ENCODE measurements around the gene MB21D2. TPM values are rescaled to one million over a fixed set of nuclear protein-coding genes. Genes with fewer than 3 reads are reported as not detected.

Gene MB21D2
- total and polyA plus RNA-seq, 2 of the 8 experiments (the other 6 are each of a cell fraction or from before 2014, with no cell fraction given) = 10.0 to 21.0 TPM

DNA sequence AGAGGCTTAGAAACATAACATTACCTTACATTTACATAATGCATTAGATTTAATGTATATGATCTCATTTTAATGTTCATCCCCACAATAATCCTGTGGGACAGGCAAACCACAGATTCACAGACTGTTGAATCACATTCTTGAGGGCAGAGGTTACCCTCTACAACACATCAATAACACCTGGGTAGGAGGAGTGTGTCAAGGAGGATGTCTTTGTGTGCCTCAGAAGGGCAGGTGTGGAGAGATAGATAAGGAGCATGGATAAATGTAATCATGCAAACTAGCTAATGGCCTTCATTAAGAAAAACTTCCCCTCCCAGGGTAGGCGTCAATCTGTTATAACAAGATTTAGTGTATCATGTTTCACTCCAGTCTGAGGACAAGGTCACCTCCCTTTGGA lies 12.9 kb upstream of the MB21D2 start:
- Histone ChIP-seq H3K9me3 (ENCODE audit: insufficient read depth in 2 of 2, low read depth in 1 of 2, low read length in 1 of 2) (no peaks in the 10 kb centered on the region), H3K4me1 (replicated peaks in 1 of 4; ENCODE audit: control insufficient read depth in 3 of 4, insufficient read depth in 4 of 4, low read length in 3 of 4) (no peaks in the 10 kb centered on the region), H3K14ac (ENCODE audit: insufficient read length) (no peak overlapping the region), H3K23ac (ENCODE audit: insufficient read length) (no peak overlapping the region), H2BK12ac (ENCODE audit: low read depth, low read length) (no peak overlapping the region), H4K8ac (ENCODE audit: extremely low read depth, insufficient read depth, low read length) (no peak overlapping the region), H2BK5ac (ENCODE audit: low read depth, low read length) (no peak overlapping the region), H4K5ac (ENCODE audit: insufficient read length, low read depth, low read length) (no peak overlapping the region), H2AFZ (ENCODE audit: low read length) (no peak overlapping the region), H3K56ac (replicated peaks; ENCODE audit: insufficient read length, low read depth, low read length) (no peak overlapping the region), H3K36me3 (ENCODE audit: control insufficient read depth in 2 of 4, insufficient read depth in 4 of 4, low read length in 3 of 4) (no peaks in the 10 kb centered on the region), H3K79me1 (ENCODE audit: low read depth, low read length) (no peaks in the 10 kb centered on the region), H3K18ac (ENCODE audit: extremely low read depth, low read length) (no peak overlapping the region), H4K91ac (replicated peaks; ENCODE audit: insufficient read length, low read length) (no peak overlapping the region), H3K27me3 (replicated peaks in 1 of 4; ENCODE audit: control insufficient read depth in 3 of 4, extremely low read depth in 1 of 4, insufficient read depth in 3 of 4, low read length in 3 of 4) (no peaks in the 10 kb centered on the region), H3K23me2 (ENCODE audit: low read depth, low read length) (no peaks in the 10 kb centered on the region), H2AK5ac (ENCODE audit: low read depth, low read length) (no peak overlapping the region), H4K20me1 (replicated peaks in 1 of 2; ENCODE audit: control insufficient read depth in 1 of 2, insufficient read depth in 2 of 2, low read length in 2 of 2) (no peaks in the 10 kb centered on the region), H3K4me3 (ENCODE audit: extremely low read depth in 1 of 4, insufficient read depth in 2 of 4, low read depth in 3 of 4, low read length in 4 of 4) (no peak overlapping the region), H2BK120ac (replicated peaks; ENCODE audit: low read depth, low read length) (no peak overlapping the region), H2BK15ac (ENCODE audit: low read length) (no peak overlapping the region), H3K4me2 (ENCODE audit: insufficient read depth in 1 of 2, low read depth in 2 of 2, low read length in 2 of 2) (no peak overlapping the region), H3K27ac (ENCODE audit: low read depth, low read length) (no peak overlapping the region), H3K9ac (replicated peaks in 1 of 4; ENCODE audit: extremely low read depth in 1 of 4, low read depth in 3 of 4, low read length in 3 of 4) (no peak overlapping the region), H2BK20ac (ENCODE audit: low read length) (no peak overlapping the region), H3K79me2 (ENCODE audit: control insufficient read depth in 1 of 2, insufficient read depth in 2 of 2, low read length in 2 of 2) (no peaks in the 10 kb centered on the region), H3K4ac (replicated peaks; ENCODE audit: insufficient read length, low read depth, low read length) (no peak overlapping the region)
- 71% methylated on average over 1 of the region's 1 CpG; no CpG with 5 or more reads in 1 of the 2 experiments for WGBS, 2 experiments (ENCODE audit: extremely low coverage in 1 of 2, insufficient coverage in 1 of 2, insufficient read length in 1 of 2, insufficient replicate concordance in 2 of 2, low coverage in 1 of 2, low lambda C conversion rate in 2 of 2, missing lambda C conversion rate in 1 of 2)
- DNase-seq (ENCODE audit: low read depth in 1 of 2, low spot score in 2 of 2) = no peak
- CTCF ChIA-PET (ENCODE audit: partially characterized antibody) = interaction anchor here (1.4 kb wide), 1 partner anchor 113 kb away, joined by 5 read pairs; no protein-coding TSS in a partner anchor
- POLR2A ChIA-PET (ENCODE audit: partially characterized antibody) = no interaction called here
- no peak for FAIRE-seq
- TF ChIP-seq, protein P1, sequence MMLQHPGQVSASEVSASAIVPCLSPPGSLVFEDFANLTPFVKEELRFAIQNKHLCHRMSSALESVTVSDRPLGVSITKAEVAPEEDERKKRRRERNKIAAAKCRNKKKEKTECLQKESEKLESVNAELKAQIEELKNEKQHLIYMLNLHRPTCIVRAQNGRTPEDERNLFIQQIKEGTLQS (IDR thresholded peaks at IDR 0.05; ENCODE audit: insufficient read depth, low read depth, low read length) = no peak
- no peak for TF ChIP-seq JUN (IDR thresholded peaks at IDR 0.05; ENCODE audit: low read depth, low read length)
- no peak for TF ChIP-seq KDM4A (IDR thresholded peaks at IDR 0.05; ENCODE audit: low read depth, low read length, severe bottlenecking)
- TF ChIP-seq CHD1 (IDR thresholded peaks at IDR 0.05; ENCODE audit: low read depth, low read length) = no peak
- TF ChIP-seq KDM1A (IDR thresholded peaks at IDR 0.05; ENCODE audit: borderline replicate concordance, low read length) = no peak
- TF ChIP-seq HDAC6 (IDR thresholded peaks at IDR 0.05; ENCODE audit: low read depth, low read length) = no peak
- no peak for TF ChIP-seq POU5F1 (IDR thresholded peaks at IDR 0.05; ENCODE audit: low read depth, low read length)
- no peak for TF ChIP-seq SIRT6 (IDR thresholded peaks at IDR 0.05; ENCODE audit: low read length)
- TF ChIP-seq CBX8 (IDR thresholded peaks at IDR 0.05; ENCODE audit: borderline replicate concordance, low read depth, low read length) = no peak
- no peak for TF ChIP-seq TAF1 (IDR thresholded peaks at IDR 0.05; ENCODE audit: low read depth, low read length)
- no peak for TF ChIP-seq ASH2L (IDR thresholded peaks at IDR 0.05; ENCODE audit: low read length)
- no peak for TF ChIP-seq SP1 (IDR thresholded peaks at IDR 0.05; ENCODE audit: low read depth, low read length)
- TF ChIP-seq, protein P2, sequence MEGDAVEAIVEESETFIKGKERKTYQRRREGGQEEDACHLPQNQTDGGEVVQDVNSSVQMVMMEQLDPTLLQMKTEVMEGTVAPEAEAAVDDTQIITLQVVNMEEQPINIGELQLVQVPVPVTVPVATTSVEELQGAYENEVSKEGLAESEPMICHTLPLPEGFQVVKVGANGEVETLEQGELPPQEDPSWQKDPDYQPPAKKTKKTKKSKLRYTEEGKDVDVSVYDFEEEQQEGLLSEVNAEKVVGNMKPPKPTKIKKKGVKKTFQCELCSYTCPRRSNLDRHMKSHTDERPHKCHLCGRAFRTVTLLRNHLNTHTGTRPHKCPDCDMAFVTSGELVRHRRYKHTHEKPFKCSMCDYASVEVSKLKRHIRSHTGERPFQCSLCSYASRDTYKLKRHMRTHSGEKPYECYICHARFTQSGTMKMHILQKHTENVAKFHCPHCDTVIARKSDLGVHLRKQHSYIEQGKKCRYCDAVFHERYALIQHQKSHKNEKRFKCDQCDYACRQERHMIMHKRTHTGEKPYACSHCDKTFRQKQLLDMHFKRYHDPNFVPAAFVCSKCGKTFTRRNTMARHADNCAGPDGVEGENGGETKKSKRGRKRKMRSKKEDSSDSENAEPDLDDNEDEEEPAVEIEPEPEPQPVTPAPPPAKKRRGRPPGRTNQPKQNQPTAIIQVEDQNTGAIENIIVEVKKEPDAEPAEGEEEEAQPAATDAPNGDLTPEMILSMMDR (IDR thresholded peaks at IDR 0.05; ENCODE audit: control extremely low read depth in 1 of 3, insufficient read depth in 1 of 3, low read depth in 1 of 3, low read length in 3 of 3) = no peak

Measured in H1 (cell line).